IMR-90 (cell line): ENCODE measurements around the gene RPL6. TPM values are rescaled to one million over a fixed set of nuclear protein-coding genes. Genes with fewer than 3 reads are reported as not detected.

ENCODE experiments used
- ATAC-seq: fragments of 200-7000 bp; cut with Tn5 transposase; 2 replicates; pipeline ENCODE4 v1.9.1; 2020; ENCODE audit warnings: low read depth, mild to moderate bottlenecking, moderate library complexity
- BruUV-seq: library from RNA; stranded (reverse); fragments of 400-500 nt; replicated peaks from 2 replicates; lab custom pipeline; 2021; lab: Mats Ljungman, UMichigan
- CTCF ChIA-PET: fragments of 300-600 bp; formaldehyde crosslinking; extraction: SDS; loops from one replicate; lab custom pipeline; 2021; ENCODE audit warnings: antibody characterized with exemption; lab: Yijun Ruan, JAX
- POLR2A ChIA-PET: fragments of 300-600 bp; sonication (Branson Sonifier 250); formaldehyde crosslinking; loops from one replicate; lab custom pipeline; 2022; ENCODE audit warnings: antibody characterized with exemption; ENCODE audit not compliant: unreplicated experiment; lab: Charles Lee
- DNase-seq: peaks from one replicate; pipeline ENCODE4 v3.0.0; 2013
- H2AFZ ChIP-seq: replicated peaks from 2 replicates; pipeline ENCODE3; 2013; ENCODE audit warnings: low read length, mild to moderate bottlenecking; ENCODE audit not compliant: poor library complexity
- H2AK5ac ChIP-seq: 2 replicates; pipeline ENCODE4 v1.6.1; 2013; ENCODE audit warnings: low read depth, low read length, inconsistent platforms
- H2AK9ac ChIP-seq: replicated peaks from 2 replicates; pipeline ENCODE3; 2013; ENCODE audit warnings: mild to moderate bottlenecking, low read depth, low read length, moderate library complexity; ENCODE audit not compliant: poor library complexity
- H2BK120ac ChIP-seq: 2 replicates; pipeline ENCODE4 v1.6.1; 2013; ENCODE audit warnings: low read depth, low read length, inconsistent platforms
- H2BK15ac ChIP-seq: 3 replicates; pipeline ENCODE4 v1.6.1; 2013; ENCODE audit warnings: low read depth, low read length, inconsistent platforms
- H2BK20ac ChIP-seq: 2 replicates; pipeline ENCODE4 v1.6.1; 2013; ENCODE audit warnings: low read depth, mild to moderate bottlenecking, inconsistent platforms, low read length, moderate library complexity
- H2BK5ac ChIP-seq: 2 replicates; pipeline ENCODE4 v1.6.1; 2013; ENCODE audit warnings: mild to moderate bottlenecking, low read depth, low read length, inconsistent platforms; ENCODE audit not compliant: poor library complexity, severe bottlenecking
- H3K14ac ChIP-seq: replicated peaks from 2 replicates; pipeline ENCODE4 v1.6.1; 2013; ENCODE audit warnings: low read depth, low read length, inconsistent platforms
- H3K18ac ChIP-seq: 2 replicates; pipeline ENCODE4 v1.6.1; 2013; ENCODE audit warnings: low read depth, low read length, control low read depth
- H3K23ac ChIP-seq: 2 replicates; pipeline ENCODE4 v1.6.1; 2013; ENCODE audit warnings: low read depth, low read length, inconsistent platforms
- H3K27ac ChIP-seq: 2 replicates; pipeline ENCODE4 v1.5.1; 2013; ENCODE audit warnings: mild to moderate bottlenecking, control low read depth, low read length; ENCODE audit not compliant: insufficient read depth
- H3K27me3 ChIP-seq: 2 replicates; pipeline ENCODE4 v1.6.1; 2013; ENCODE audit warnings: low read length; ENCODE audit not compliant: control insufficient read depth, insufficient read depth
- H3K36me3 ChIP-seq: 2 replicates; pipeline ENCODE4 v1.6.1; 2013; ENCODE audit warnings: low read length, mixed read lengths; ENCODE audit not compliant: control insufficient read depth, insufficient read depth
- H3K4ac ChIP-seq: 2 replicates; pipeline ENCODE4 v1.6.1; 2013; ENCODE audit warnings: low read depth, low read length, inconsistent platforms
- H3K4me1 ChIP-seq: 2 replicates; pipeline ENCODE4 v1.6.1; 2013; ENCODE audit warnings: low read length, mixed read lengths; ENCODE audit not compliant: control insufficient read depth, insufficient read depth
- H3K4me2 ChIP-seq: 2 replicates; pipeline ENCODE4 v1.6.1; 2013; ENCODE audit warnings: low read depth, mild to moderate bottlenecking, control low read depth, low read length, moderate library complexity
- H3K4me3 ChIP-seq: 2 replicates; pipeline ENCODE4 v1.5.1; 2013; ENCODE audit warnings: low read depth, mild to moderate bottlenecking, control low read depth, low read length, moderate library complexity; ENCODE audit not compliant: insufficient read depth
- H3K56ac ChIP-seq: 2 replicates; pipeline ENCODE4 v1.6.1; 2013; ENCODE audit warnings: low read length, inconsistent platforms; ENCODE audit not compliant: insufficient read depth; ENCODE audit errors: extremely low read depth
- H3K79me1 ChIP-seq, 2 experiments: 2 replicates each; pipeline ENCODE4 v1.6.1; 2013; ENCODE audit warnings: low read length in 2 of 2, inconsistent platforms in 1 of 2, low read depth in 1 of 2
- H3K9ac ChIP-seq: 2 replicates; pipeline ENCODE4 v1.6.1; 2013; ENCODE audit warnings: low read depth, low read length, control low read depth
- H3K9me1 ChIP-seq: 2 replicates; pipeline ENCODE4 v1.6.1; 2013; ENCODE audit warnings: low read length, inconsistent platforms; ENCODE audit not compliant: insufficient read depth
- H3K9me3 ChIP-seq: 2 replicates; pipeline ENCODE4 v1.6.1; 2013; ENCODE audit warnings: low read length; ENCODE audit not compliant: control insufficient read depth, insufficient read depth
- H4K20me1 ChIP-seq: 2 replicates; pipeline ENCODE4 v1.6.1; 2013; ENCODE audit warnings: low read length, inconsistent platforms; ENCODE audit not compliant: insufficient read depth
- H4K5ac ChIP-seq: 2 replicates; pipeline ENCODE4 v1.6.1; 2013; ENCODE audit warnings: mild to moderate bottlenecking, low read depth, low read length, control low read depth
- H4K8ac ChIP-seq, 2 experiments: 2 replicates each; pipeline ENCODE4 v1.6.1; 2013; ENCODE audit warnings: low read depth in 2 of 2, low read length in 2 of 2, control low read depth in 1 of 2, inconsistent platforms in 1 of 2
- H4K91ac ChIP-seq: 2 replicates; pipeline ENCODE4 v1.6.1; 2013; ENCODE audit warnings: low read depth, low read length, inconsistent platforms; ENCODE audit not compliant: insufficient read depth
- BHLHE40 ChIP-seq: fragments of 150-350 bp; IDR thresholded peaks from 2 replicates; pipeline ENCODE4 v1.6.1; 2016; ENCODE audit warnings: mild to moderate bottlenecking, low read depth, low read length
- CEBPB ChIP-seq: IDR thresholded peaks from 2 replicates; pipeline ENCODE4 v1.6.1; 2012; ENCODE audit warnings: low read depth, low read length, improper control_type of control experiment
- CHD1 ChIP-seq: IDR thresholded peaks from 2 replicates; pipeline ENCODE4 v1.6.1; 2012; ENCODE audit warnings: low read depth, low read length, improper control_type of control experiment
- FOS ChIP-seq: fragments of 150-350 bp; IDR thresholded peaks from 2 replicates; pipeline ENCODE4 v1.6.1; 2016; ENCODE audit warnings: low read depth, low read length
- MAZ ChIP-seq: IDR thresholded peaks from 2 replicates; pipeline ENCODE4 v1.6.1; 2012; ENCODE audit warnings: low read depth, mild to moderate bottlenecking, low read length, improper control_type of control experiment, moderate library complexity, borderline replicate concordance
- MXI1 ChIP-seq: IDR thresholded peaks from 2 replicates; pipeline ENCODE4 v1.6.1; 2012; ENCODE audit warnings: low read depth, mild to moderate bottlenecking, low read length, moderate library complexity, borderline replicate concordance
- POLR2A ChIP-seq: IDR thresholded peaks from 2 replicates; pipeline ENCODE4 v1.6.1; 2012; ENCODE audit warnings: mild to moderate bottlenecking, low read depth, low read length
- RAD21 ChIP-seq: IDR thresholded peaks from 2 replicates; pipeline ENCODE4 v1.6.1; 2012; ENCODE audit warnings: low read length, improper control_type of control experiment
- RCOR1 ChIP-seq: IDR thresholded peaks from 2 replicates; pipeline ENCODE4 v1.6.1; 2012; ENCODE audit warnings: mild to moderate bottlenecking, low read length, improper control_type of control experiment; ENCODE audit not compliant: insufficient replicate concordance
- RFX5 ChIP-seq: IDR thresholded peaks from 2 replicates; pipeline ENCODE4 v1.8.0; 2012; ENCODE audit warnings: low read depth, mild to moderate bottlenecking, low read length, moderate library complexity
- SMC3 ChIP-seq: fragments of 150-350 bp; IDR thresholded peaks from 2 replicates; pipeline ENCODE4 v1.6.1; 2016; ENCODE audit warnings: low read depth, mild to moderate bottlenecking, antibody characterized with exemption, low read length, moderate library complexity
- WGBS, 2 experiments: methylation state at CpG; one replicate each; pipeline versions ENCODE4 v1.1.5 to v1.1.7; 2013; ENCODE audit warnings: missing lambda C conversion rate in 2 of 2; ENCODE audit not compliant: insufficient read length in 1 of 2; ENCODE audit errors: extremely low coverage in 2 of 2; 5-methylcytosine and 5-hydroxymethylcytosine counted together
- dilution Hi-C: fragments of 300-500 bp; cut with HindIII; formaldehyde crosslinking; loops from one replicate; pipeline ENCODE4 v1.14.3; 2018; ENCODE audit warnings: low sequenced_read_pairs; ENCODE audit not compliant: unreplicated experiment
- in situ Hi-C: fragments of 300-500 bp; cut with MboI; formaldehyde crosslinking; loops from 3 replicates; pipeline ENCODE4 v1.14.3; 2019; ENCODE audit warnings: low sequenced_read_pairs, inconsistent platforms, mixed read lengths
- intact Hi-C: fragments of 100-400 bp; cut with micrococcal nuclease; formaldehyde crosslinking; loops from 2 replicates; pipeline ENCODE4 v1.10.0; 2022
- polyA plus RNA-seq, 3 experiments: library from polyadenylated mRNA; depleted of rRNA; stranded (reverse); fragments of >200 nt; gene quantifications; 2 replicates each; pipeline ENCODE4 v1.2.3, GENCODE V29; 2012; ENCODE audit warnings: low replicate concordance in 1 of 3
- total RNA-seq: library from RNA; depleted of rRNA; stranded (reverse); fragments of >200 nt; gene quantifications from 2 replicates; pipeline ENCODE4 v1.2.3, GENCODE V29; 2012
- TF ChIP-seq, protein P1 (sequence below): fragments of 150-350 bp; IDR thresholded peaks from 2 replicates; pipeline ENCODE4 v1.6.1; 2017; ENCODE audit warnings: mild to moderate bottlenecking, antibody characterized with exemption, low read length, low read depth
- TF ChIP-seq, protein P2 (sequence below): conservative IDR thresholded peaks from 2 replicates; pipeline ENCODE4 v1.5.1; 2012; ENCODE audit warnings: mild to moderate bottlenecking, low read depth, low read length, improper control_type of control experiment

RPL6 gene
- total and polyA plus RNA-seq, 2 of the 4 experiments (the other 2 are of a cell fraction), result 1,317 to 1,694 TPM

DNA sequence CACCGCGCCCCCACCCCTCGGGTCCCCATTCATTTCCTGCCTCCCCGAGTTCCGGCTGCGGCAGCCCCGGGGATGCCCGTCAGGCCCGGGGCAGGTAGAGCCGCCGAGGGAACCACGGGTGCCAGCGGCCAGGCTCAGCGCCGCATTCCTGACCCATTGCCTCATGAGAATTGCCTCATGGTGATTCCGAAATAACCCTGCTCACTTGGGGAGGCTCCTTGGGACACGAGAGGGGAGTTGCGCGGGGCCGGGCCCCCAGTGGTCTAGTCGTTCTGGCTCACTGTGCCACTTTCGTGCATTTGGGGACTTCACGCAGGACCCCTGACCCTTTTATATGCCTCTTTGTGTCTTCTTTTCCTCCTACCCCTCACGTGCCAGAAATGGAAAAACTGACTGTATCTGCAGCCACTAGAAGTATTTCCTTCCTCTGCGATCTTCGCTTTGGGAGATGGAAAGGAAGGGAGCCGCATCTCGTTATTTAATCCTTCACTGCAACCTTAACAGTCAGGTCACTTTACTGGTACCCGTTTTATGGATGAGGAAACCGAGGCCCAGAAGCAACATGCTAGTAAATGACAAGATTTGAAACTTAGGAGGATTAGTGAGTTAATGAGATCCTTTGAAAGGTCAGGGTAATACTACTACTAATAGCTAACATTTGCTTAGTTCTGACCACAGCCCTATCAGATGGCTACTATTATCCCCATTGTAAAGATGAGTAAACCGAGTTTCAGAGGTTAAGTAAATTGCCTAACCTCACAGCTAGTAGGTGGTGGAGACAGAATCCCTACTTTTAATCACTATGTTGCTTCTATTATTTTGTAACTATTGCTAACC lies 10.1 kb upstream of the RPL6 start:
- Histone ChIP-seq H3K4me1 (peaks cover 7% of the 10 kb centered on the region), H2BK15ac (peak overlapping the region; percentile 23; the same call in 1 of the 3 replicates), H2AK9ac (peak overlapping the region; percentile 99), H3K4me2 (peak overlapping the region; percentile 93), H3K56ac (peak overlapping the region; percentile 94), H2AK5ac (peak overlapping the region; percentile 85), H3K27me3 (no peaks in the 10 kb centered on the region), H2BK120ac (peak overlapping the region; percentile 53), H3K9ac (peak overlapping the region; percentile 94), H3K27ac (peak overlapping the region; percentile 92), H4K91ac (peak overlapping the region; percentile 94), H4K8ac (peak overlapping the region; percentile 97 to 100; a peak in 3 of 4 replicates), H2AFZ (peak overlapping the region; percentile 98), H3K36me3 (no peaks in the 10 kb centered on the region), H4K20me1 (peaks cover 50% of the 10 kb centered on the region), H3K23ac (peak overlapping the region; percentile 99), H3K79me1 (peaks cover 11 to 46% of the 10 kb centered on the region in 2 experiments), H4K5ac (peak overlapping the region; percentile 54), H3K4me3 (peak overlapping the region; percentile 87), H3K9me3 (no peaks in the 10 kb centered on the region), H2BK20ac (peak overlapping the region; percentile 58; the same call in 1 of the 2 replicates), H3K4ac (peak overlapping the region; percentile 81), H3K14ac (peak overlapping the region; percentile 99), H2BK5ac (peak overlapping the region; percentile 86), H3K9me1 (peaks cover 5% of the 10 kb centered on the region; the same call in 1 of the 2 replicates), H3K18ac (peak overlapping the region; percentile 47)
- TSS peak; percentile 55 for BruUV-seq
- ChIA-PET POLR2A (no interaction called here), CTCF (interaction anchor here (0.6 to 0.9 kb wide), 2 partner anchors 21 to 297 kb away, joined by 3 to 4 read pairs; no protein-coding TSS in a partner anchor)
- intact Hi-C loops, result no loop called here
- in situ Hi-C loops, result no loop called here
- DNase-seq (peak; percentile 82), ATAC-seq (peak; percentile 75)
- TF ChIP-seq POLR2A, result 0 out of 2 replicates have a peak, but pooled peaks have one; percentile 19
- TF ChIP-seq, protein P1, sequence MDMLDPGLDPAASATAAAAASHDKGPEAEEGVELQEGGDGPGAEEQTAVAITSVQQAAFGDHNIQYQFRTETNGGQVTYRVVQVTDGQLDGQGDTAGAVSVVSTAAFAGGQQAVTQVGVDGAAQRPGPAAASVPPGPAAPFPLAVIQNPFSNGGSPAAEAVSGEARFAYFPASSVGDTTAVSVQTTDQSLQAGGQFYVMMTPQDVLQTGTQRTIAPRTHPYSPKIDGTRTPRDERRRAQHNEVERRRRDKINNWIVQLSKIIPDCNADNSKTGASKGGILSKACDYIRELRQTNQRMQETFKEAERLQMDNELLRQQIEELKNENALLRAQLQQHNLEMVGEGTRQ, result peak; percentile 52; the same call in 1 of the 2 replicates
- TF ChIP-seq, protein P2, sequence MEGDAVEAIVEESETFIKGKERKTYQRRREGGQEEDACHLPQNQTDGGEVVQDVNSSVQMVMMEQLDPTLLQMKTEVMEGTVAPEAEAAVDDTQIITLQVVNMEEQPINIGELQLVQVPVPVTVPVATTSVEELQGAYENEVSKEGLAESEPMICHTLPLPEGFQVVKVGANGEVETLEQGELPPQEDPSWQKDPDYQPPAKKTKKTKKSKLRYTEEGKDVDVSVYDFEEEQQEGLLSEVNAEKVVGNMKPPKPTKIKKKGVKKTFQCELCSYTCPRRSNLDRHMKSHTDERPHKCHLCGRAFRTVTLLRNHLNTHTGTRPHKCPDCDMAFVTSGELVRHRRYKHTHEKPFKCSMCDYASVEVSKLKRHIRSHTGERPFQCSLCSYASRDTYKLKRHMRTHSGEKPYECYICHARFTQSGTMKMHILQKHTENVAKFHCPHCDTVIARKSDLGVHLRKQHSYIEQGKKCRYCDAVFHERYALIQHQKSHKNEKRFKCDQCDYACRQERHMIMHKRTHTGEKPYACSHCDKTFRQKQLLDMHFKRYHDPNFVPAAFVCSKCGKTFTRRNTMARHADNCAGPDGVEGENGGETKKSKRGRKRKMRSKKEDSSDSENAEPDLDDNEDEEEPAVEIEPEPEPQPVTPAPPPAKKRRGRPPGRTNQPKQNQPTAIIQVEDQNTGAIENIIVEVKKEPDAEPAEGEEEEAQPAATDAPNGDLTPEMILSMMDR, result no peak
- peak; percentile 98 for TF ChIP-seq CEBPB
- TF ChIP-seq MAZ, result peak; percentile 60; the same call in 1 of the 2 replicates
- no peak for TF ChIP-seq RFX5
- peak; percentile 7 for TF ChIP-seq RCOR1
- 0 out of 2 replicates have a peak, but pooled peaks have one; percentile 28 for TF ChIP-seq CHD1
- TF ChIP-seq BHLHE40, result peak; percentile 87
- no peak for TF ChIP-seq RAD21
- TF ChIP-seq SMC3, result no peak
- TF ChIP-seq FOS, result peak; percentile 19; the same call in 1 of the 2 replicates
- TF ChIP-seq MXI1, result peak; percentile 74
- WGBS, 2 experiments, result 3% methylated on average over 19 of the region's 31 CpGs; no CpG with 5 or more reads in 1 of the 2 experiments
- dilution Hi-C loops, result no loop called here
